PC-9 (cell line): ENCODE measurements around the gene RXRA. TPM values are rescaled to one million over a fixed set of nuclear protein-coding genes. Genes with fewer than 3 reads are reported as not detected.

Source experiments
- Bru-seq: library from RNA; stranded (reverse); fragments of 400-500 nt; gene quantifications from one replicate; lab custom pipeline; 2021; lab: Mats Ljungman, UMichigan
- BruChase-seq, 2 experiments: library from RNA; stranded (reverse); fragments of 400-500 nt; gene quantifications; one replicate each; lab custom pipeline; 2021; lab: Mats Ljungman, UMichigan
- BruUV-seq: library from RNA; stranded (reverse); fragments of 400-500 nt; replicated peaks from 2 replicates; lab custom pipeline; 2021; lab: Mats Ljungman, UMichigan
- CTCF ChIA-PET: fragments of 300-600 bp; sonication (Branson Sonifier 250); formaldehyde crosslinking; loops from one replicate; lab custom pipeline; 2022; ENCODE audit warnings: antibody characterized with exemption; lab: Charles Lee
- POLR2A ChIA-PET: fragments of 300-600 bp; sonication (Branson Sonifier 250); formaldehyde crosslinking; loops from one replicate; lab custom pipeline; 2022; ENCODE audit warnings: antibody characterized with exemption; ENCODE audit not compliant: unreplicated experiment; lab: Charles Lee
- DNase-seq, 2 experiments: peaks; one replicate each; pipeline versions ENCODE4 v3.0.0 to v3.0.0-alpha.2; 2015 to 2022; ENCODE audit warnings: mixed read lengths in 1 of 2
- H2AFZ ChIP-seq: fragments of 200-600 bp; sonication (generic); 2 replicates; pipeline ENCODE4 v1.8.1; 2017; ENCODE audit warnings: antibody characterized with exemption
- H3F3A ChIP-seq: fragments of 200-600 bp; sonication (generic); 2 replicates; pipeline ENCODE4 v1.8.1; 2017; ENCODE audit warnings: antibody characterized with exemption, mild to moderate bottlenecking, low read depth; ENCODE audit not compliant: insufficient read depth
- H3K27ac ChIP-seq: fragments of 200-600 bp; sonication (generic); 2 replicates; pipeline ENCODE4 v1.6.1; 2016; ENCODE audit warnings: mixed run types
- H3K27me3 ChIP-seq: fragments of 200-600 bp; sonication (generic); 2 replicates; pipeline ENCODE4 v1.6.1; 2016; ENCODE audit warnings: low read depth, mixed run types; ENCODE audit not compliant: insufficient read depth
- H3K36me3 ChIP-seq: fragments of 200-600 bp; sonication (generic); 2 replicates; pipeline ENCODE4 v1.6.1; 2016; ENCODE audit warnings: low read depth, mixed run types
- H3K4me1 ChIP-seq: fragments of 200-600 bp; sonication (generic); replicated peaks from 2 replicates; pipeline ENCODE4 v1.6.1; 2016; ENCODE audit warnings: mixed run types; ENCODE audit not compliant: insufficient read depth
- H3K4me2 ChIP-seq: fragments of 200-600 bp; sonication (generic); 2 replicates; pipeline ENCODE4 v1.6.1; 2017; ENCODE audit warnings: mixed run types
- H3K4me3 ChIP-seq: fragments of 200-600 bp; sonication (generic); 2 replicates; pipeline ENCODE4 v1.6.1; 2016; ENCODE audit warnings: mixed run types
- H3K79me2 ChIP-seq: fragments of 200-600 bp; sonication (generic); 2 replicates; pipeline ENCODE4 v1.6.1; 2017; ENCODE audit warnings: low read depth, mixed run types
- H3K9me2 ChIP-seq: fragments of 200-600 bp; sonication (generic); 2 replicates; pipeline ENCODE4 v1.8.1; 2017; ENCODE audit warnings: mild to moderate bottlenecking; ENCODE audit not compliant: insufficient read depth
- H3K9me3 ChIP-seq: fragments of 200-600 bp; sonication (generic); 2 replicates; pipeline ENCODE4 v1.8.1; 2016; ENCODE audit warnings: low read depth; ENCODE audit not compliant: insufficient read depth
- H4K20me1 ChIP-seq: fragments of 200-600 bp; sonication (generic); 2 replicates; pipeline ENCODE4 v1.8.1; 2017; ENCODE audit not compliant: insufficient read depth
- EZH2 ChIP-seq: fragments of 200-600 bp; sonication (generic); IDR thresholded peaks from 2 replicates; pipeline ENCODE4 v1.8.0; 2017; ENCODE audit warnings: antibody characterized with exemption, low read depth
- intact Hi-C: fragments of 100-400 bp; cut with micrococcal nuclease; formaldehyde crosslinking; loops from one replicate; pipeline ENCODE4 v1.10.0; 2022; ENCODE audit not compliant: unreplicated experiment
- long read RNA-seq: library from polyadenylated mRNA; stranded (forward); transcript quantifications from one replicate; pipeline ENCODE4 v2.0.0, GENCODE V29; 2022
- total RNA-seq: library from RNA; stranded (reverse); gene quantifications from 2 replicates; pipeline ENCODE4 v1.2.3, GENCODE V29; 2021
- TF ChIP-seq, protein P1 (sequence below): fragments of 200-600 bp; sonication (generic); conservative IDR thresholded peaks from 2 replicates; pipeline ENCODE4 v1.6.1; 2017; ENCODE audit warnings: mixed run types, antibody characterized with exemption, mild to moderate bottlenecking, moderate library complexity

The RXRA gene
- 116 and 146 TPM in 2 replicates for total RNA-seq
- Bru-seq, nascent RNA: percentile 61 among the genes with signal in this experiment
- percentile 59 among the genes with signal in this experiment for BruChase-seq, experiment 1, labeled RNA remaining after a 2-hour chase
- BruChase-seq, experiment 2, labeled RNA remaining after a 6-hour chase: percentile 67 among the genes with signal in this experiment
- long read RNA-seq, transcript RXRA-202 (10 exons, 1,846 nt): major isoform, 29 of 112 reads
- long read RNA-seq, partial matches to known transcripts: 8 of 112 reads
- long read RNA-seq, other reads (novel, unspliced or antisense): 75 of 112 reads

GRCh38 chr9:134325813-134326723 lies at the start of gene RXRA:
TSS of gene RXRA (plus strand) at chr9:134326455. CDS start at chr9:134326632, 177 bp downstream.
- no peaks in the 10 kb centered on the region for H3K9me3 ChIP-seq
- intact Hi-C loops: loop anchor here (2.0 kb wide), 1 partner anchor 117 kb away; no protein-coding TSS in a partner anchor
- CTCF ChIA-PET: interaction anchor here (0.6 kb wide), 3 partner anchors 8 to 156 kb away, joined by 3 to 9 read pairs (median 7); no protein-coding TSS in a partner anchor
- H3K4me3 ChIP-seq: peak within 1 kb of the TSS; percentile 87
- H3K4me2 ChIP-seq: peak within 1 kb of the TSS; percentile 93
- peak within 1 kb of the TSS; percentile 84 for H2AFZ ChIP-seq
- TF ChIP-seq, protein P1, sequence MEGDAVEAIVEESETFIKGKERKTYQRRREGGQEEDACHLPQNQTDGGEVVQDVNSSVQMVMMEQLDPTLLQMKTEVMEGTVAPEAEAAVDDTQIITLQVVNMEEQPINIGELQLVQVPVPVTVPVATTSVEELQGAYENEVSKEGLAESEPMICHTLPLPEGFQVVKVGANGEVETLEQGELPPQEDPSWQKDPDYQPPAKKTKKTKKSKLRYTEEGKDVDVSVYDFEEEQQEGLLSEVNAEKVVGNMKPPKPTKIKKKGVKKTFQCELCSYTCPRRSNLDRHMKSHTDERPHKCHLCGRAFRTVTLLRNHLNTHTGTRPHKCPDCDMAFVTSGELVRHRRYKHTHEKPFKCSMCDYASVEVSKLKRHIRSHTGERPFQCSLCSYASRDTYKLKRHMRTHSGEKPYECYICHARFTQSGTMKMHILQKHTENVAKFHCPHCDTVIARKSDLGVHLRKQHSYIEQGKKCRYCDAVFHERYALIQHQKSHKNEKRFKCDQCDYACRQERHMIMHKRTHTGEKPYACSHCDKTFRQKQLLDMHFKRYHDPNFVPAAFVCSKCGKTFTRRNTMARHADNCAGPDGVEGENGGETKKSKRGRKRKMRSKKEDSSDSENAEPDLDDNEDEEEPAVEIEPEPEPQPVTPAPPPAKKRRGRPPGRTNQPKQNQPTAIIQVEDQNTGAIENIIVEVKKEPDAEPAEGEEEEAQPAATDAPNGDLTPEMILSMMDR: no peak
- no peak for TF ChIP-seq EZH2
- peaks cover 20% of the 10 kb centered on the region; the same call in 1 of the 2 replicates for H3F3A ChIP-seq
- BruUV-seq: no TSS peak
- H3K36me3 ChIP-seq: no peaks in the 10 kb centered on the region
- peak within 1 kb of the TSS; percentile 66 for H3K27ac ChIP-seq
- POLR2A ChIA-PET: interaction anchor here (0.6 to 0.9 kb wide), 4 partner anchors 29 to 81 kb away, joined by 3 to 15 read pairs (median 6); no protein-coding TSS in a partner anchor
- H3K4me1 ChIP-seq: peaks cover 32% of the 10 kb centered on the region
- peaks cover 42% of the 10 kb centered on the region for H3K79me2 ChIP-seq
- H3K9me2 ChIP-seq: no peaks in the 10 kb centered on the region
- H3K27me3 ChIP-seq: no peaks in the 10 kb centered on the region
- H4K20me1 ChIP-seq: peaks cover 29% of the 10 kb centered on the region
- peak; percentile 58 to 93 for DNase-seq

DNA sequence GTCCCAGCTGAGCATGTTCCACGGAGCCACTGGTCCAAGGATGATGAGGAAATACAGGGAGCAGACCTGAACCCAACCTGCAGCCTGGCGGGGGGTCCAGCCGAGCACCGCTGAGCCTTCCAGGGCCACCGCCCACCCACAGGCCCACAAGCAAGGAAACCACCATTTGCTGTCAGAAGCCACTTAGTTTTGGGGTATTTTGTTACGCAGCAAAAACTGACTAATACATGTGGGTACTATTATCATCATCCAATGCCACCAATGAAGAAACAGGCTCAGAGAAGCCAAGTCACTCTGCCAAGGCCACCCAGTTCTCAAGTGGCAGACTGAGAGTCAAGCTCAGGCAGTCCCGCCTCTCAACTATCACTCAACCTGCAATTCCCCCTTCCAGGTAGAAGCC lies 48.0 kb upstream of the RXRA start:
- intact Hi-C loops: no loop called here
- Histone ChIP-seq H3K27ac (no peak overlapping the region), H3K9me3 (no peaks in the 10 kb centered on the region), H3K4me3 (no peak overlapping the region), H3K9me2 (no peaks in the 10 kb centered on the region), H4K20me1 (no peaks in the 10 kb centered on the region), H3F3A (no peaks in the 10 kb centered on the region), H3K79me2 (no peaks in the 10 kb centered on the region), H3K27me3 (peaks cover 60% of the 10 kb centered on the region), H3K4me2 (no peak overlapping the region), H3K36me3 (no peaks in the 10 kb centered on the region), H2AFZ (no peak overlapping the region), H3K4me1 (no peaks in the 10 kb centered on the region)
- TF ChIP-seq, protein P1: no peak
- TF ChIP-seq EZH2: no peak
- no peak for DNase-seq
- ChIA-PET CTCF (no interaction called here), POLR2A (no interaction called here)
- BruUV-seq: no TSS peak

DNA sequence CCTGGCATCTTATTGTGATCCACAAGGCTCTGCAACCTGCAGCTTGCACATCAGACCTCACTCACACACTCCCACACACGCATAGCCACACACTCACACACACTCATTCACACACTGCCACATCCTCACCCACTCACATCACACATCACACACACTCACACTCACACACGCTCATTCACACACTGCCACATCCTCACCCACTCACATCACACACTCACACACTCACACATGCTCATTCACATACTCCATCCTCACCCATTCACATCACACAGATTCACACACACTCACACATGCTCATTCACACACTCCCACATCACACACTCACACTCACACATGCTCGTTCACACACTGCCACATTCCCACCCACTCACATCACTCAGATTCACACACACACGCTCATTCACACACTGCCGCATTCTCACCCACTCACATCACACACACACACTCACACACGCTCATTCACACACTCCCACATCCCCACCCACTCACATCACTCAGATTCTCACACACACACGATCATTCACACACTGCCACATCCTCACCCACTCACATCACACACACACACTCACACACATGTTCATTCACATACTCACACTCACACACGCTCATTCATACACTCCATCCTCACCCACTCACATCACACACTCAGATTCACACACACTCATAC lies 47.1 kb upstream of the RXRA start:
- no peak for DNase-seq
- TF ChIP-seq EZH2: no peak
- TF ChIP-seq, protein P1: no peak
- BruUV-seq: no TSS peak
- Histone ChIP-seq H3K36me3 (no peaks in the 10 kb centered on the region), H3K27ac (no peak overlapping the region), H3K79me2 (no peaks in the 10 kb centered on the region), H4K20me1 (no peaks in the 10 kb centered on the region), H3K4me1 (no peaks in the 10 kb centered on the region), H2AFZ (no peak overlapping the region), H3K4me3 (no peak overlapping the region), H3K9me3 (no peaks in the 10 kb centered on the region), H3F3A (no peaks in the 10 kb centered on the region), H3K9me2 (no peaks in the 10 kb centered on the region), H3K4me2 (no peak overlapping the region), H3K27me3 (peaks cover 59% of the 10 kb centered on the region)
- intact Hi-C loops: no loop called here
- POLR2A ChIA-PET: no interaction called here
- CTCF ChIA-PET: no interaction called here
